AG09319 (cell line): ENCODE results near the gene CD163L1.

Source experiments
- DNase-seq: peaks from one replicate; pipeline ENCODE4 v3.0.0-alpha.2; 2010; ENCODE audit warnings: low read depth; ENCODE audit errors: extremely low read depth
- TF ChIP-seq, protein P1 (sequence below): IDR thresholded peaks from 2 replicates; pipeline ENCODE4 v1.5.1; 2011; ENCODE audit warnings: low read depth, mild to moderate bottlenecking, inconsistent platforms, low read length, moderate library complexity

Gene CD163L1

DNA sequence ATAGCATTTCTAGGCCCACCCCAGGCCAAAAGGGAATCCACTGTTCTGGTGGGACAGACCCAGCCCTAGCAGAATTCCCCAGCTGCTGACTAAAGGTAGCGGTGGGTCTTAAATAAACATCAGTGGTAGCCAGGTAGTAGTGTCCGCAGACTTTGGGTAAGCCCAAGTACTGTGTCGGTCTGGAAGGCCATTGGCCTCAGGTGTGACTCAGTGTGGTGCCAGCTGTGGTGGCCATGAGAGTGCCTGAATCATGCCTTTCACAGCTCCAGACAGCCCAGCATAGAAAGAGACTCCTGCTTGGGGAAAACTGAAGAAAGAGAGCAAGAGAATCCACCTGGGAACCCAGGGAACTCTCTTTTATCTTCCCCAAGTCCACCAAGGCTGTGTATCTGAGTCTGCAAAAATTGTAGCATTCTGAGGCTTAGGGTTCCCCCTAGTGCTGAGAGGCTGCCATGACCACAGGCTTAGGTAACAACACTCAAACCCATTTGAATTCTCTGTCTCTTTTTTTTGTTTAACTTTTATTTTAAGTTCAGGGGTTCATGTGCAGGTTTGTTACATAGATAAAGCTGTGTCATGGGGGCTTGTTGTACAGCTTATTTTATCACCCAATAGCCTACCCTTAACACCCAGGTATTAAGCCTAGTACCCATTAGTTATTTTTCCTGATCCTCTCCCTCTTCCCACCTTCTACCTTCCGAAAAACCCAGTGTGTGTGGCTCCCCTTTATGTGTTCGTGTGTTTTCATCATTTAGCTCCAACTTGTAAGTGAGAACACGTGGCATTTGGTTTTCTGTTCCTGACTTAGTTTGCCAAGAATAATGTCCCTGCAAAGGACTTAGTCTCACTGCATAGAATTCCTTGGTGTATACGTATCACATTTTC is 16.7 kb upstream of the CD163L1 start:
- DNase-seq = peak; percentile 10
- TF ChIP-seq, protein P1, sequence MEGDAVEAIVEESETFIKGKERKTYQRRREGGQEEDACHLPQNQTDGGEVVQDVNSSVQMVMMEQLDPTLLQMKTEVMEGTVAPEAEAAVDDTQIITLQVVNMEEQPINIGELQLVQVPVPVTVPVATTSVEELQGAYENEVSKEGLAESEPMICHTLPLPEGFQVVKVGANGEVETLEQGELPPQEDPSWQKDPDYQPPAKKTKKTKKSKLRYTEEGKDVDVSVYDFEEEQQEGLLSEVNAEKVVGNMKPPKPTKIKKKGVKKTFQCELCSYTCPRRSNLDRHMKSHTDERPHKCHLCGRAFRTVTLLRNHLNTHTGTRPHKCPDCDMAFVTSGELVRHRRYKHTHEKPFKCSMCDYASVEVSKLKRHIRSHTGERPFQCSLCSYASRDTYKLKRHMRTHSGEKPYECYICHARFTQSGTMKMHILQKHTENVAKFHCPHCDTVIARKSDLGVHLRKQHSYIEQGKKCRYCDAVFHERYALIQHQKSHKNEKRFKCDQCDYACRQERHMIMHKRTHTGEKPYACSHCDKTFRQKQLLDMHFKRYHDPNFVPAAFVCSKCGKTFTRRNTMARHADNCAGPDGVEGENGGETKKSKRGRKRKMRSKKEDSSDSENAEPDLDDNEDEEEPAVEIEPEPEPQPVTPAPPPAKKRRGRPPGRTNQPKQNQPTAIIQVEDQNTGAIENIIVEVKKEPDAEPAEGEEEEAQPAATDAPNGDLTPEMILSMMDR = peak; percentile 86

GRCh38 chr12:7459973-7460372 is 16.0 kb upstream of the CD163L1 start:
- TF ChIP-seq, protein P1 = no peak
- DNase-seq = no peak

- TF ChIP-seq, protein P1 = no peak
- DNase-seq = no peak
These were observed 7.8 kb upstream of the CD163L1 start for GRCh38 chr12:7451756-7452155.

DNA sequence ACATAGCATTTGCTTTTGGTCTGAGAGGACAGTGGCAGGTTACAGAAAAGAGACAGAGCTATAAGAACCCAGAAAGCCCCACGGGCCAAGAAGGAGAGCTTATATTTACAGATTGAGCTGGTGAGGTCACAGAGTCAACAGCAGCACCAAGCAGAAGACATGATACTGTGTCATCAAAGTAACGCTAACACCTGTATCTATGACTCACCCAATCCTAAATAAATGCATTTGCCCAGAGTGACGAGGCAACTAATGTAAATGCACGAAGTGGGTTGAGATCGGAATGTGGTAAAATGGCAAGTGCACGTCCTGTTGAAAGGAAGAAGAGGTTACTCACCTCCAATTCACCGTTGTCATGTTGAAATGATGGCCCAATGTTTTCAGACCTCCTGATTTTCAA is 6.7 kb upstream of the CD163L1 start:
- DNase-seq = no peak
- TF ChIP-seq, protein P1 = no peak

DNA sequence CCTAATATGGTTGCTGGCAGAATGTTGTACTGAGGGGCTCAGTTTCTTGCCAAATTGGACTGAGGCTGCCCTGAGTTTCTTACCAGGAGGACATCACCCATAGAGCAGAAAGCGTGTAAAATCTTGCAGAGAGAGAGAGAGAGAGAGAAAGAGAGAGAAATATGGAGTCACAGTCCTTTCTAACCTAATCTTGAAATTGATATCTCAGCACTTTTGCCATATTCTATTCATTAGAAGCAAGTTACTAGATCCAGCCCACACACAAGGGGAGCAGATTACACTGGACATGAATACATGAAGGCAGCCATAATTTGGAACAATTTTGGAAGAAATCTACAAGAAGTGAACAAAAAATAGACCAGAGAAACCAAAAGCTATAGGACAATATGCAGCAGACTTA is 4.1 kb upstream of the CD163L1 start:
- TF ChIP-seq, protein P1 = no peak
- no peak for DNase-seq

- TF ChIP-seq, protein P1 = no peak
- DNase-seq = no peak
These were observed 584 bp upstream of the CD163L1 start for GRCh38 chr12:7444537-7444936.

- no peak for DNase-seq
- TF ChIP-seq, protein P1 = no peak
These were observed 2.7 kb downstream of the CD163L1 start for GRCh38 chr12:7441216-7441615.
